ENCODE measurements around the gene PHACTR1.

- TF ChIP-seq CTCF (conservative IDR thresholded peaks at IDR 0.05; ENCODE audit: low read depth, low read length): no peak
- no peak for TF ChIP-seq EZH2 (IDR thresholded peaks at IDR 0.05; ENCODE audit: low read length, unreplicated experiment)
- no peak for TF ChIP-seq EZH2phosphoT487 (IDR thresholded peaks at IDR 0.05; ENCODE audit: borderline replicate concordance, low read length)
Measured at GRCh38 chr6:12893036-12893435, 176.5 kb downstream of the PHACTR1 start.

Measured in PC-3 (cell line).